Panc1 (cell line): Measurements from ENCODE around the gene LETM1.

Source experiments
- CTCF ChIP-seq: fragments of 450-650 bp; IDR thresholded peaks from 2 replicates; pipeline ENCODE4 v1.5.1; 2017; ENCODE audit warnings: mild to moderate bottlenecking
- TCF7L2 ChIP-seq: IDR thresholded peaks from 2 replicates; pipeline ENCODE4 v1.6.1; 2011; ENCODE audit warnings: mild to moderate bottlenecking, low read depth, low read length, inconsistent platforms

- TF ChIP-seq TCF7L2 = no peak; the same call in 1 of the 2 replicates
- TF ChIP-seq CTCF = no peak
Measured at GRCh38 chr4:1870578-1871443, 14.9 kb upstream of the LETM1 start, which contains the start of gene NSD2.
